Activated CD4-positive, alpha-beta T cell treated with anti-CD3 and anti-CD28 coated beads, Interleukin-2, amount 50 U/mL, for 1 hour (primary cell): ENCODE data around the gene TPBG.

ENCODE experiments used
- DNase-seq: peaks from one replicate; pipeline ENCODE4 v3.0.0-alpha.2; 2020

Gene TPBG, protein sequence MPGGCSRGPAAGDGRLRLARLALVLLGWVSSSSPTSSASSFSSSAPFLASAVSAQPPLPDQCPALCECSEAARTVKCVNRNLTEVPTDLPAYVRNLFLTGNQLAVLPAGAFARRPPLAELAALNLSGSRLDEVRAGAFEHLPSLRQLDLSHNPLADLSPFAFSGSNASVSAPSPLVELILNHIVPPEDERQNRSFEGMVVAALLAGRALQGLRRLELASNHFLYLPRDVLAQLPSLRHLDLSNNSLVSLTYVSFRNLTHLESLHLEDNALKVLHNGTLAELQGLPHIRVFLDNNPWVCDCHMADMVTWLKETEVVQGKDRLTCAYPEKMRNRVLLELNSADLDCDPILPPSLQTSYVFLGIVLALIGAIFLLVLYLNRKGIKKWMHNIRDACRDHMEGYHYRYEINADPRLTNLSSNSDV

DNA sequence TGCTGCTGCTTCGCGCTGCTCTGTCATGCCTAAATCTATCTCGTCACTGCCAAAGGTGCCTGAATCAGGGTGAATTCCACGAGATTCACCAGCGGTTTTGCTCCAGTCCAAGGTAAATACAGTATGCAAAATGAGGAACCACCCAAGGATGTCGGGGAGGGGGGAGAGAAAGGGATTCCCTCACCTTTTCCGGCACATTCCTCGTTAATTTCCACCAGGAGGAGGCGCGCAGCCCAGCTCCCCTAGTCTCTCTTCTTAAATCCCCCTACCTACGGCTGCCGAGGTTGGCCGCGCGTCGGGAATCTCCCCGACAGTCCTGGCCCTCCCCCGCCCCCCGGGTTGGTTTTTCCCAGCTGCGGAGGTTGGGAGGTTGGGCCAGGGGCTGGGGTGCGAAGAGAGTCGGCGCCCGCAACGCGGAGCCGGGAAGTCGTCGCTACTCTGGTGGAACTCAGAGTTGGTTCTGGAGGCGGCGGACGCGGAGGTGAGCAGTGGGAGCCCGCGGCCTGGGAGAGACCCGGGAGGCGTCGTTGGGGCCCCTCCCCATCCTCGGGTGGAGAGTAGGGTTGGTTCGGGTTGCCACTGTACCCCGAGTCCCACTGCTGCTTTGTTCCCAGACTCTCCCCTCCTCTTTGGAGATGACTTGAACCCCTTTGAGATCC lies at the start of gene TPBG:
Gene TPBG (plus strand): TSS at position 390 of the 659 bp plus-strand sequence. CDS start 1,145 bp downstream, outside the sequence.
- DNase-seq: no peak

DNA sequence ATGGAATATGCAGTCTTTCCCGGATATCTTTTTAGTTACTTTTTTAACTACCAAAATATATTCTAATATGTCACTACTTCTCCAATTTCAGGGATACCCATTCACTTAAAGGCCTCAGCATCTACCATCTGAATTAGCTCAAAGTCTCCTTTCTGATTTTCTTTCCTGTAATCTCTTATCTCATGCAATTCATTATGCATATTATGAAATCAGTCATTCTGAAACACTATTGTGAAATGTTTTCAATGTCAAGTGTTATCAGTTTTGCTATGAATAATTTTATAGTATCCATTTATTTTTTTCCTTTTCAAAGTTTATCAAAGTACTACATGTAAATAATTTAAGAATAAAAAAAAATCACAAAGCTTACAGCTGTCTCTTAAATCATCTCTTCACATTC lies 41.2 kb upstream of the TPBG start:
- no peak for DNase-seq

DNA sequence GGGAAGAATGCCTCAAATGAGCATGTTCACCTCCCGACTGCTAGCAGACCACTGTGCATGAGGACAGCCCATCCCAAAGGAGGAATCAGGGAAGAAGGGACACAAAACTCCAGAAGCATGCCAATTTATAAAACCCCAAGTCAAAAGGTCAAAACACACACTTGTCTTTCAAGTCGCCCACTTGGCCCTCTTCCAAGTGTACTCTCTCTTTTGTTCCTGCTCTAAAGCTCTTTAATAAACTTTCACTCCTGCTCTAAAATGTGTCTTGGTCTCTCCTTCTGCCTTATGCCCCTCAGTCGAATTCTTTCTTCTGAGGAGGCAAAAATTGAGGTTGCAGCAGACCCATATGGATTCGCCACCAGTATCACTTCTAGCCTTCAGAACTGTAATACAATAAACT lies 33.9 kb upstream of the TPBG start:
- no peak for DNase-seq

DNA sequence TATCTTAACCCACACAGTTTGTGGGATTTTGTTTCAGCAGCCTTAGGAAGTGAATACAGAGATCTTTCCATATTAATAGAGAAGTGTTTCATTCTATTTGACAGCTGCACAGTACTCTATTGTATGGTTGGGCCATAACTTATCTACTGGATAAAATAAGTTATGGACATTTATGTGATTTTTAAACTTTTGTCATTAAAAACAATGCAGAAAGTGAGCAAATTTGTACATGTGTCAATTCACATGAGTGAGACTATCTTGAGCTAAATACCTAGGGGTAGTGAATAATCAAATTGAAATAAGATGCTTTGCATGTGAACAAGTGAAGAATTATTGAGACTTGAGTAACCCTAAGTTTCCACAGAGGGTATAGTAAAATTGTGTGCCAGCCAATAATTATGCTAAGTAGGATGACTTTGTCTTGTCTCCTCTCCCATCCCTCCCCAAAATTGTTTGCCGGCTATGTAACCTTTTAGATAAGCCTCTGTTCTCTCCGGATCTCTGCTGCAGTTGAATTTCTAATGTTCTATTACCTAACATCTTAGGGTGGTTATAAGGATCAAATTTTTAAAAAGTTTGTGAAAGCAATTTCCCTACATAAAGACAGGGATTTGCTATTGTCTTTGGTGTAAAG lies 33.3 kb upstream of the TPBG start:
- DNase-seq: no peak

DNA sequence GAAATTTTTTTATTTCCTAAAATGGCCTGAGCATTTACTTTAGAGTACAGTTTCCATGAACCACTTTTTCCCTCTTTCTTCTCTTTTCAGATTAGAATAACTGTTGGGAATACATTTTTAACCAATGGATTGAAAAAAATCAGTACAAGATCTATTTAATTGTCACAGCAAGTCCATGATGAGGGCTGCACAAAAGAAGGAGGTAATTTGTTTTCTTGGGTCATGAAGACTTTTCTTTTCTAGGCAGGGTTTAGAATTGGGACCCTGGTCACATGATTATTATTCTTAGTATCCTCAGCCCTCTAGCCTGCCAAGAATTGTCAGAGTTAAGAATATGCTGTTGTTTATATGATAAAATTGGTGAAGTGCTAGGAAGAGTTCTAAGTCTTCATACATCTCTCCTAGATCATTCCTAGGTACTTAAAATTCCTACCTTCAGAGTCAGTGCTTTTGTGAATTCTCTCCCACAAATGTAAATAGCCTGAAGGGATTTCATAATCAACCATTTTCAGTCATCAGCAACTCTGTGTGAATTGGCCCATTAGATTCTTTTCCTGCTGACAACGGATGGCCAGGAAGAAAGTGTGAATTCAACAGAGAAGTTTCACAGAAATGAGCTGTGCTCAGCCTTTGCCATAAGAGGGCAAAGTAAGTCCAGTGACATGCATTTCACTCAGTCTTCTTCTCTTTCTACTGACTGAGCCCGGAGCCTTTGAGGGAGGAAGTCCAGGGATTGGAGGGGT lies 32.4 kb upstream of the TPBG start:
- no peak for DNase-seq

DNA sequence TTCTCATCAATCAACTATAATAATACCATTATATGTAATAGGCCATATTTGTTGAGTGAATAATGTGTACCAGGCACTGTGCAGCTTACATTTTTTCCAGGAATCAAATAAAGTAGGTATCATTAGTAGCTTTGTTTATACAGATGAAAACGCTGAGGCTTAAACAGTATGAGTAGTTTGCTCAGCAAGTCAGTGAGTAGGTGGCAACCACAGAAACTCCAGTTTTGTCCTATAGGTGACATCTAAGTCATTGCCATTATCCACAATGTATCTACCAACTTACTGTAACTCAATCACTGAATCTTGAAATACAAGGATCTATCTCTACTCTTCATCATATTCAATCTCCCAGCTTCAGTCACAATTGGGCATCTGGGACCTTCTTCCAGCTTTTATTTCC lies 29.8 kb upstream of the TPBG start:
- no peak for DNase-seq

DNA sequence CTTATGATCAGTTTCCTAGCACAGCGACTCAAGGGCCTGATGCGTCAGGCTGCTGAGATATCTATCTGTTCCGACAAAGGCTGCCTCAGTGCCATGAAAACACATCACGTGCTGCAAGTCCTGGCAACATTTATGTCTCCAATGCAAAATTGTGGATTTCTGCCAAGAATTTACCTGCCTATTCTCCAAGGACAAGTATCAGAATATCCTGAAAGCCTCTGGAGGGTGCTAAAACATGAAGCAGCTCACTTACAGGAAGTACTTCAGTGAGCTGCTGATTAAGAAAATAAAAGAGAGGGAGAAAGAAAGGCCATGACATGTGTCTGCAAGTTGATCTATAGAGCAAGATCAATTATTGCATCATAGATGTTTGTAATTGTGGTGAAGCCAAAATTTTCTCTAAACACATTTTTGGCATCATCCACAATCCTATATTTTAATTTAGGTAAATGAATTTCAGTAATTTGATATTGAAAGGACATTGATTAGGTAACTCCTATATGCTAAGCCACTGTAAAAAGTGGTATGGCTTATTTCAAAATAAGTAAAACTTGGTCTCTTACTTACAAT lies 25.8 kb upstream of the TPBG start:
- DNase-seq: no peak

DNA sequence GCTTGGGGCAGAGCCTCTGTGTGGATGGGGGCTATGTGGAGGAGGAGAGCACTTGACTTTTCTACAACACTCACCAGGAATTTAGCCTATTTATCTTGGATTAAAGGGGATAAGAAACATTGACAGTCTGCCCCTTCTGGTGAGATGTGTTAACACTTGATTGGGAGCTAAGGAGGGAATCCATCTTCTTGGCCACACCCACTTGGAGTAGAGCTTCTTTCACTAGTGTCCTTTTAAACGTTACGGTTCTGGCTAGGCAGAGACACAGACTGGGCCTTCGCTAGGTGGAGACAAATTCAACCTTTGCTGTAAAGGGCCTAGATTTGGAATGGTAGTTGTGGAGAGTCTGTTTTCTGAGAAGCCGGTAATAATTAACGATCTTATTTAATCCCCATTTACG lies 15.5 kb upstream of the TPBG start:
- no peak for DNase-seq

DNA sequence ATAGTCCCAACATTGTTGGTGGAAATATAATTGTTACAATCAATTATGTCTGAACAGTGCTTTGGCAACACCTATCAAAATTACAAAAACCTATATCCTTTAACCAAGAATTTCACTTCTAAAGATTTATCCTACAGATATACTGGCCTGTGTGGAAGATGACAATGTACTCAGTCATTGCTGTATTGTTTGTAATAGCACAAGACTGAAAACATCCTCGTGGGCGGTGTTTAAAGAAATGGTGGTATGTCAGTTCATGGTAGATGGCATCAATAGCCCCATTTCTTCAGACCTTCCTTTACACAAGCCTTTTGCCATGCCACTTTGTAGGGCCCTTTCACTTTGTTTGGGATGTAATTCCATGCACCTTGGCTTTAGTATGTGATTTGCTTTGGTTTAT lies 9.8 kb upstream of the TPBG start:
- DNase-seq: no peak

DNA sequence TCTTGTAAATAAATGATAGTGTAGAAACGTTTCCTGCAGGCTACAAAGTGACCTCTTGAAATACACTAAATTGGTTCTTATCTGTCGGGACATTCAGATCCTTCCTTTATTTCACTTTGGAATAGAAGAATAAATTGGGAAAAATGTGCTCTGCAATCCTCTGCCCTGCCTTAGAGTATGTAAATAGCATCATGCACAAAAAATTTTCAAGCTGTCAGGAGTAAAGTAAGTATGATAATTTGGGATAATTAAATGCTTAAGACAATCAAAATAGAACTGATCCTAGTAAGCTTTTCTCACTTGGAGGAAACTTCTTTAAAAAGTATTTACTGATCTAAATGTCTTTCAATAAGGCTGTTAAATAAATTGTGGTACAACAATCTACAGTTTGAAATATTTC lies 3.1 kb upstream of the TPBG start:
- no peak for DNase-seq

DNA sequence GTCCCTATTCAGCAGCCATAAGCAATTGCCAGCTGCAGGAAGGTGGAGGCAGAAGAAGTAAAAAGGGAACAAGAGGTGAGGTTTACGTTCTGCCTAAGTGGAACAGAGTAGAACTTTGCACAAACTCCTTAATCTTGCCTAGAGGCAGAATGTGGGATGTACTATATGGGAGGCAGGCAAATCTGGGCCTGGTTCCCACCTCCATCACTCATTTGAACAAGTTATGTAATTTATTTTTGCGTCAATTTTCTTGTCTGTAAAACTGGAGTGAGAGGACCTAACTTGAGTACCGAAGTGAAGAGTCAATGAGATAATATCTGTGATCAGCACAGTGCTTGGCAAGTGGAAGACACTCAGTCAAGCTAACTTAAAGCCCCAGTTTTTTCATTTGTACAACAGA lies 2.0 kb upstream of the TPBG start:
- DNase-seq: no peak

DNA sequence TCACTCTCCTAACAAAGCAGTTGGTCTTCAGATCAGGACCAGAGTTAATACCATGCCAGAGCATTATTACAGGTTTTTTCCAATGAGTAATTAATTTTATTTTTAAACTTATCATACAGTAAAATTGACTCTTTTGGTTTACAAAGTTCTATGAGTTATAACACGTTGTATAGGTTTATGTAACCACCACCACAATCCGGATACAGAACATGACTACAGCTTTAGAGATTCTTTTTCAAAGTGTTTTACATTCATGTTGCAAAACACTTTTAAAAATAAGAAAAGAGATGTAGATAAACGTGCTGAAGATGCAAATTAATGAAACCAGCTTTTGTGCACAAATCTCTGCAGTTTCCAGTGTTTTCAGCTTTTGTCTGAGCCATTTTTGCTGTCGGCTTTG lies 1.5 kb upstream of the TPBG start:
- DNase-seq: no peak

DNA sequence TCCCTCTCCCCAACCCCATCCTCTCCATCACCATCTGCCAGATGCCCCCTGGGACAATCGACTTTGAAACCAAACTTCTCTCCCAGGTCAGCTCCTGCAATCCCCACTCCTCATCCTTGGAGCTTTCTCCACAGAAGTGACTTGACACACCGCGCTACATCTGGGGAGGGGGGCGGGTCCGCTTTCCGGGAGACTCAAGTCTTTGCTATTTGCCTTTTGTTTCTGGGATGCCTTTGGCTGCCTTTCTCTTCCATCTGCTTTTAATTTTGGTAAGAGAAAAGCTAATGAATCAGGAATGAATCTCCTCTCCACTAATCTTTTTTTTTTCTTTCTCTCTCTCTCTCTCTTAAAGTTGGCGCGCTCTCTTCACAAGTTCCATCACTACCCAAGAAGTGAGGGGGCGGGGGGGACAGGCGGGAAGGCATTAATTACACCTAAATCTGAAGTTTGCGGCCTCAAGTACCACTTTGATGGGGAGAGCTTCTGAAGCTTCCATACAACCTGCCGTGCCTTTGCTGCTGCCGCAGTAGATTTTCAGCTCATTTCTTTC lies 664 bp upstream of the TPBG start:
- no peak for DNase-seq

DNA sequence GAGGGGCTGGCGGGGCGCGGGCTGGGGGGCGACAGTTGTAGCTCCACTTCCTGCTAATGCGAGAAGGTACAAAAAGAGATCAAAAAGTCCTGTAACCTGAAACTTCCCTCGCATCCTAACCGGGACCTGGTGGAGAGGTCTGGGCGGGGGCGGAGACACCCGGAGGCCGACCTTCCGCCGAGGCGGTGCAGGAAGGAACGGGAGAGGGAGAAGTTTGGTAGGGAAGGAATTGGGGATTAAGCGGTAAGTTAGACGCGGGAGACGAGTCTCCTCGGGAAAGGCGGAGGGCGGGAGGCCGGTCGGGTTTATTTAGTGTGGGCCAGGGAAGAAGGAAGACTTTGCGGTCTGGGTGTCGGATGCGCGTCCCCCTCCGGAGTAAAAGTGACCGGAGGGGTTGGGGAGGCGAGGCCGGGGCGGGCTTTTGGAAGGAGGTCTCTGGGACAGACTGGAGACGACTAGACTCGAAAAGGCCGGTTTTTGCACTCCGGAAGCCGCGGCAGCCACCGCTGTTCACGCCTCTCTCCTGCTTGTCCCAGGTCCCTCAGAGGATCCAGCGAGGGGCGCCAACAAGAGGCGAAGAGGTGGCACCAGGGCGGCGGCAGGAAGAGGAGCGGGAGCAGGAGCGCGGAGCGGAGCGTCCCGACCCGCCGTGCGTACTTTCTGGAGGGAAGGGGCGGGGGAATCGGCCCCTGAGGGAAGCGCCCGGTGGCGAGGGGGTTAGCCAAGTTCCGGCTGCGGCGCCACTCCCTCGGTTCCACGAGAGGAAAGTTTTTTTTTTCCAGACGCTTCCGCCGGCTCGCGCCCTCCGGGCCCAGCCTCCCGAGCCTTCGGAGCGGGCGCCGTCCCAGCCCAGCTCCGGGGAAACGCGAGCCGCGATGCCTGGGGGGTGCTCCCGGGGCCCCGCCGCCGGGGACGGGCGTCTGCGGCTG lies 734 bp downstream of the TPBG start:
- DNase-seq: no peak

DNA sequence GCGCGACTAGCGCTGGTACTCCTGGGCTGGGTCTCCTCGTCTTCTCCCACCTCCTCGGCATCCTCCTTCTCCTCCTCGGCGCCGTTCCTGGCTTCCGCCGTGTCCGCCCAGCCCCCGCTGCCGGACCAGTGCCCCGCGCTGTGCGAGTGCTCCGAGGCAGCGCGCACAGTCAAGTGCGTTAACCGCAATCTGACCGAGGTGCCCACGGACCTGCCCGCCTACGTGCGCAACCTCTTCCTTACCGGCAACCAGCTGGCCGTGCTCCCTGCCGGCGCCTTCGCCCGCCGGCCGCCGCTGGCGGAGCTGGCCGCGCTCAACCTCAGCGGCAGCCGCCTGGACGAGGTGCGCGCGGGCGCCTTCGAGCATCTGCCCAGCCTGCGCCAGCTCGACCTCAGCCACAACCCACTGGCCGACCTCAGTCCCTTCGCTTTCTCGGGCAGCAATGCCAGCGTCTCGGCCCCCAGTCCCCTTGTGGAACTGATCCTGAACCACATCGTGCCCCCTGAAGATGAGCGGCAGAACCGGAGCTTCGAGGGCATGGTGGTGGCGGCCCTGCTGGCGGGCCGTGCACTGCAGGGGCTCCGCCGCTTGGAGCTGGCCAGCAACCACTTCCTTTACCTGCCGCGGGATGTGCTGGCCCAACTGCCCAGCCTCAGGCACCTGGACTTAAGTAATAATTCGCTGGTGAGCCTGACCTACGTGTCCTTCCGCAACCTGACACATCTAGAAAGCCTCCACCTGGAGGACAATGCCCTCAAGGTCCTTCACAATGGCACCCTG lies 1.6 kb downstream of the TPBG start:
- DNase-seq: no peak

DNA sequence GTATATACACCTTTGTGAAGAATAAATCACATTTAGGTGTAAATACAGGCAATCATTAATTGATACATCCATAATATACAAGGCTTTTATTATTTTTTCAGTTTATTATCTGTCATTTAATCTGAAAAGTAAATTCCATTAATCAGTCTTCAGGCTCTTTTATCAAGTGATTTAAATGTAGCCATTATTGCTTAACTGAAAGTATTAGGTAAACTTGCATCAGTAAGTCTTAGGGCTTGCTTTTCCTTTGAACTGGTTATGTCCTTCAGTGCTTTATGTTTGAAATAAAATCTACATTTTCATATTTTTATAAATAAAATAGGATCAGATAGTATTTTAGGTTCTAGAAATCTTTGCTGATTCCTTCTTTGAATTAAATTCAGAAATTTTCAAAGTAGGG lies 4.1 kb downstream of the TPBG start:
- DNase-seq: no peak

DNA sequence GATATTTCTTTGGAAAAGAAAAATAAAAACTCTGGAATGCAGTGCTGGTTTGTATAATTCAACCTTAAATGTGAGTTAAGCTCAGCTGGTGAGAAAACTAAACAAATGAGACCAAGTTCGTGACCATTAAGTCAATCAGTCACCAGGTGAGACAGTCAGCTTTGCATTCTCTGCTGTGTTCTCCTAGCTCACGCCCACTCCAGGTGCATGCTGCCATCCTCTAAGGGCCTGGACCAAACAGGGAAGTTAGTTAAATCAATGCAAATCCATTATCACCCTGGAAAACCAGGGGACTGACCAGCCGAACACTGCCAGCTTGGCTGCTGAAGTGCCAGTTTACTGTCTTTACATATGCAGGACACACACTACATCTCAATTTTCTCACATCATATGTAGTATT lies 7.2 kb downstream of the TPBG start:
- DNase-seq: no peak

DNA sequence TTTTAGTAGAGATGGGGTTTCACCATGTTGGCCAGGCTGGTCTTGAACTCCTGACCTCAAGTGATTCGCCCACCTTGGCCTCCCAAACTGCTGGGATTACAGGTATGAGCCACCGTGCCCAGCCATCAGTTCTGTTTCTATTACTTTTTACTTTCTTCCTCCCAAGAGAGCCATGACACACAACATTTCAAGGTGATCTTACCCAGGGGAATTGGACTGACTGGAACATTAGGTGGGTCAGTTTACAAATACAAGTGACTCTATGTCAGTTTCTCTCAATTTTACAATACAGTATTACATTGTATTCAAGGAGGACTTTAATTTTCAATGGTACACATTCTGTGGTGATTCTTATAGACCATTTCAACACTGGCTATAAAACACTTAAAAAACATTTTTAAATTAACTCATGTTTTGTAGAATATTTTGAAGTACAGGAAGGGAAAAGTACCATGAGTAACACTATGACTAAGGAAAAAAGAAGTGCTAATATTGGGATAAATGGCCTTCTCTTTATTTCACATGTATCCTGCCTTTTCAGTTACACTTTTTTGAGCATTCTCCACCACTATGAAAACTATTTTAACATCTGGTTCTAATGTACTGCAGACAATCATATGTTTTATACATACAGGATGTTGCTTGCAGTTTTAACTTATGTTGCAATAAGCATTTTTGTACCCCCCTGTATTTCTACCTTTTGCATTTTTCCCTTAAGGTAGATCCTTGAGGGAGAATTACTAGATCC lies 8.4 kb downstream of the TPBG start:
- DNase-seq: no peak

DNA sequence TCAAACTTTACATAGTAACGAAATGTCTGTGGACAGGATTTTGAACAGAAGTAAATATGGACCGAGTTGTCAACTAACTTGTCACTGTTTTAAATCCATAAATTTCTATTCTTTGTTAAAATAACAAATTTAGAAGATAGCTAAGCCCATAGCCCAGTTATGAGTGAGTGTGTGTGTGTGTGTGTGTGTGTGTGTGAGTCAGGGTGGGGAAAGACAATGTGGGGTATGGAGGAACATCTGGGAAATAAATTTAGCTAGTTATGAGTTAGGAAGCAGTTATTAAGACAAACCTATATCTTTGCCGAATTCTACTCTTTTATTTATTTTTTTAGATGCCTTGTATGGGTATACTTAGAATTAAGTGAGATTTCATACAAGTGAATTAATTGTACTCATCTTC lies 9.0 kb downstream of the TPBG start:
- DNase-seq: no peak

DNA sequence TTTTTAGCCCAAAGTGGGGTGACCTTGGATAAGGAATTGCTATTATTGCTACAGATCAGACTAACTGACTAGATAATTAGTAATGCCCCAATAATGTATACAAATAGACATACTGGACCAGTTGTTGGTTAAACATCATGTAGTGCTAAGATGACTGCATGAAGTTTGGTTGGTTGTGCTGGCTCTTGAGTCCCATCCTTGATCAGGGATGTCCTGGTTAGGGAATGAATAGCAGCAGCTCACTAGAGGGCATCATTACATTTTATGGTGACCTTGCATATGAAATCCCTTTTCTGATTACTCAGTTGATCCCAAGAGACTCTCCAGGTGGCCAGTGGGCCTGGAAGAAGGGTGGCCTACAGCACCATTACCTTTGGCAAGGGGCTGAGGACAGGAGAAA lies 10.9 kb downstream of the TPBG start:
- DNase-seq: no peak
